Left renal cortex interstitium (tissue), 4 donors: ENCODE measurements around the gene RNF114. TPM values are rescaled to one million over a fixed set of nuclear protein-coding genes. Genes with fewer than 3 reads are reported as not detected.
A peak's percentile ranks its signal among the peaks of the same experiment; 100 is the strongest.

Source experiments
- DNase-seq, 4 donors: peaks; one replicate each; pipeline ENCODE4 v3.0.0-alpha.2; 2013; ENCODE audit warnings: low read depth in 4 of 4, low spot score in 2 of 4, missing footprints in 1 of 4
- polyA plus RNA-seq, 4 donors: library from polyadenylated mRNA; unstranded; fragments of 120-200 nt; gene quantifications; one replicate each; pipeline ENCODE4 v1.2.1, GENCODE V29; 2013; ENCODE audit not compliant: insufficient read length in 4 of 4

RNF114 gene
- polyA plus RNA-seq, 4 donors = 61.8 to 82.3 (median 73.8) TPM

DNA sequence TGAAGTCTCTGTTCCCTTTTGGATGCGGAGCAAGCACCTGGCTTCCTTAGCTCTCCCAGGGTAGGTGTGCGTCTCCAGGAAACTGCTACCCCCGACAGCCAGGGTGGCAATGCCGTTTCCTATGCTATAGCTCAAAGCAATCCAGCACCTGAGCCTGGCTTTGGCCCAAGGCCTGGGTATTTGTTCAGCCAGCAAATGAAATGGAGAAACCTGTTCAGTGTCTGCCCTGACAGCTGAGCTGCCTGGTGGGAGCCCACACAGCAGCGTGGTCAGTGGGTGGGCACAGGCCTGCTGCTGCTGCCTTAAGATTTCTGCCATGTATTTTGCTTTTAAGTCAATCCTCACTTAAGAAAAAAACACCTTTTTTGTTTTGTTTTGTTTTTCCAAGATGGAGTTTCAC is 34.6 kb upstream of the RNF114 start:
- no peak for DNase-seq

DNA sequence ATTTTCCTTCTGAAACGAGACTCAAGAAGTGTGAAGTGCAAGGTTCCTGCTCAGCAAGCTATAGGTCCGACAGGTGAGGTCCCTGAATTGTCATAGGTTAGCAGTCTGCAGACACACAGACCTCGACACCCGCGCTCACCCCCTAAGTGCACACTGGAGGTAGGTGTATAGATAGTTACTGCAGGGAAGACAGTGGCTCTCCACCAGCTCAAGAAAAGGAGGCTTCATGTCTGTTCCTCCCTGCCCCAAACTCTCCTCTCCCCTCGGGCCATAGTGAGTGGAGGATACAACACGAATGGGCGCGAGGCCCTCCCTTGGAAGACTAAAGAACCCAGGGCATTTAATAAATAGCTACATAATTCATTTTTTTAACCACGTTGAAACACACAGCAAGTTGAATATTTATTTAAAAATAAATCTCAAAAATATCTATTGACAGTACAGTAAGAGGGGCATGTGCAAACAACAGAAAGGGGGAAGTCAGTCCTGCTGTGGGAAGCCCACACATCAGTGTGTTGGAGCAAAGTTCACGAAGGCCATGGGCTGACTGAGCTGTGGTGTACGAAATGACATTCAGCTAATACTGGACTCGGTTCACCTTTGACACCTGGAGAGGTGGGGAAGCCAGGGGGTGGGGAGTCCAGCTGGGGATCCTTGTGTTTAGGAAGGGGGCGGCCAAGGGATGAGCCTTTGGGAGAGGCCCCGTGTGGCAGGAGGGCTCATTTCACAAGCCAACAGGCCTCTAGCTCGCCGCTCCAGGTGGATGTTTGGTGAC is 31.6 kb upstream of the RNF114 start:
- no peak for DNase-seq

DNA sequence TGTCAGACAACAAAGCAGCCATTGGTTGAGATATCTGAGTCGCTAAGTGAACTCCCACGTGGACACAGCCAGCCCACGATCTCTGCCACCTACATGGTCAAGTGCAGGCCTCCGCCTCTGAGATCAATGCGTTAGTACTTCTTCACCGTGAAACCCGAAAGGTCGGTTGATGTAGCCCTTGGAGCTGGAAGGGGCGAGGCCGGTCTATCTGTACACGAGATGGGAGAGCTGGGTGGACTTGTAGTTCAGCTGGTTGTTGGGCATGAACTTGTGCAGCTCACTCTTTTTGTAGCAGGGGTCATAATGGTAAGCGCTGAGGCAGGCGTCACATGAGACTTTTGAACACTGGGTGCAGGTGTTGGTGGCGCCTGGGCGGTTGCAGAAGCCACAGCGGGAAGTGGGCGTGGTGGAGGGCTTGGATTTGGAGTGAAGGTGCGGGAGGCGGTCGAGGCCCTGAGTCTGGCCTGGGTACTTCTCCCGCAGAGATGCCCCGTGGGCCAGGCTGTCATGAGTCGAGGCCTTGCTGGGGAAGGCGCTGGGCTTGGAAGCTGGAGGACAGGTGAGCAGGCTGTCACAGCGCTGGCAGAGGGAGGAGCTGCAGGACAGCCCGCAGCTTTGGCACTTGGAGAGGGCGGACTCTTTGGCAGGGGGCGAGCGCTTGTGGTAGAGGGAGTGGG is 30.6 kb upstream of the RNF114 start:
- DNase-seq = no peak

DNA sequence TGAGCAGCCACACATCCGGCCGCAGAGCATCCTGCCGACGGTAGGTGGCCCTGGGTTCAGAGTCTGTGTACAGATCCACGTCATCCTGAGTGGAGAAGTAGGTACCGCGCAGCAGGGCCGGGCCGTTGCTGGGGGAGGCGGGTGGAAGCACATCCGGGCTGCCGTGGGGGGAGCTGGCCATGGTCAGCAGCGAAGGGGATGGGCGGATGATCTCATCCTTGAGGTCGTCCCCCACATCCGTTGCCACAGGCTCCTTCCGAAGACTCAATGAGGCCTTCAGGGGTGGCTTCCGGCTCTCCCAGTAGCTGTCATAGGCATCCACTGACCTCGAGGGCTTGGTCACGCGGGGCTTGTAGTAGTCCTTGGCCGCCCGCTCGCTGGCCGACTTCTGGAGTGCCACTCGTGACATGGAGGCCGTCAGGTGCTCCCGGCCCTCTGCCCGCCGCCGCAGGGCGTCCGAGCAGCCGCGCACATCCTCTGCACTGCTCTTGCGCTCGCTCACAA is 30.0 kb upstream of the RNF114 start:
- DNase-seq = no peak

DNA sequence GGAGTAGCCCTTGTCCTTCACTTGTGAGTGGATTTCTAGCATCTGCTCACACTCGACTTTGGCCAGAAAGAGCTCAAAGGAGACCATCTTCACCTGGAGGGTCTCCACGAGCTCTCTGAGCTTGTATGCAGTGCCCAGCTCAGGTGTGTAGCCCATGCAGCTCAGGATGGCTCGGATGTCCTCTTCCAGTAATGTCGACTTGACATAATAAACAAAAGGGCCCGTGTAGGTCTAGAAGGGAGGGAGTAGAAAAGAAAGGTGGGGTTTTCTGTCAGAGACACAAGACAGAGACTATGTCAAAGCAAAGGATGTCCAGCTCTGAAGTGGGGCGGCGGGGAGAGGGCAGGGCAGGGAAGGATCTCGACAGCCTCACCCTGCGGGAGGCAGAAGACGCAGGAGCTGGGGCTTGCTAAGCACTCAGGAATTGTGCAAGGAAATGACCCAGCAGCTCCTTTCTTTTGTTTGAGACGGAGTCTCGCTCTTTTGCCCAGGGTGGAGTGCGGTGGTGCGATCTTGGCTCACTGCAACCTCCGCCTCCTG is 29.5 kb upstream of the RNF114 start:
- no peak for DNase-seq

DNA sequence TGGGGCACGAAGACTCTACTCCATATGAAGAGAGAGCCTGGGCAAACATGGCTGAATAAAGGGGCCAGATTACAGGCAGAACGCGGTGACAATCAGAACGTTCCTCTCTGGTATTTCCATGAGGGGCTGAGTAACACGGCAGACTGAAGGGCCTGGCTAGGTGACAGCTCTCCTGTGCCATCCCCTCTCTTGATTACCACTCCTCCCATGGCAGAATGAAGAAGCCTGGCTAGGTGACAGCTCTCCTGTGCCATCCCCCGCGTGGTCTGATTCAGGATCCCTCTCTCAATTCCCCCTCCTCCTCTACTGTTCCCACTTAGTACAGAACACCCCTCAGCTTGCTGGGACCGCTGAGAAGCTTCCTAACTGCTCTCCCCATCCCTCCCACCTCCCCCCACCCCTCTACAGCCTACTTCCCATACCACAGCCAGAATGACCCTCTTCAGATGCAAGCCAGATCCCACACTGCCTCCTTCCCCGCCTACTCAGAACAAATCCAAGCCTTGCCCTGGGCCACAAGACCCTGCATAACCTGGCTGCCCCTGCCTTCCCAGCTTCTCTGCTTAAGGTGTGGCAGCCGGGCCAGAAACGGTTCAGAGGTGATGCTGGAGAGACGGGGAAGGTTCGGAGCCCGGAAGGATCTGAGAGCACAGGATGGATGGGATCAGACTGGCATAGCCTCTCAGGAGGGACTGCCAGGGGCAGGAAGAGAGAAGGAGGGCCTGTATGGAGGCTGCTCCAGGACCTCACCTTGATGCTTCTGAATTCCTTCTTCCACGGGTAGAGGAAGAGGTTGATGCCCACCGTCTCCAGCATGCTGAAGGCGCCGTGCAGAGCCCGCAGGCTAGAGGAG is 28.6 kb upstream of the RNF114 start:
- no peak for DNase-seq

DNA sequence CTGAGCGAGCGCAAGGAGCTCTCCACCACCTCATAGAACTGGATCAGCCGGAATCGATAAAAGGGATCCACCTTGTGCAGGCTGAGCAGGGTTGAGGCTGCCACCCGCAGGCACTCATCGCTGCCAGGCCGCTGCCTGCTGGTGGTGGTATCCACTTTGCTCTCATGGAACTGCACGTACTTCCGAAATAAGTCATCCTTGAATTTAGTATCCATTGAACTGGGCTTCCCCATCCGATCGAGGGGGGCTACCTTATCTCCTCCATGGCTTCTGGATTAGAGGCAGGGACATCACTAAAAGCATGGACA is 28.0 kb upstream of the RNF114 start:
- no peak for DNase-seq

DNA sequence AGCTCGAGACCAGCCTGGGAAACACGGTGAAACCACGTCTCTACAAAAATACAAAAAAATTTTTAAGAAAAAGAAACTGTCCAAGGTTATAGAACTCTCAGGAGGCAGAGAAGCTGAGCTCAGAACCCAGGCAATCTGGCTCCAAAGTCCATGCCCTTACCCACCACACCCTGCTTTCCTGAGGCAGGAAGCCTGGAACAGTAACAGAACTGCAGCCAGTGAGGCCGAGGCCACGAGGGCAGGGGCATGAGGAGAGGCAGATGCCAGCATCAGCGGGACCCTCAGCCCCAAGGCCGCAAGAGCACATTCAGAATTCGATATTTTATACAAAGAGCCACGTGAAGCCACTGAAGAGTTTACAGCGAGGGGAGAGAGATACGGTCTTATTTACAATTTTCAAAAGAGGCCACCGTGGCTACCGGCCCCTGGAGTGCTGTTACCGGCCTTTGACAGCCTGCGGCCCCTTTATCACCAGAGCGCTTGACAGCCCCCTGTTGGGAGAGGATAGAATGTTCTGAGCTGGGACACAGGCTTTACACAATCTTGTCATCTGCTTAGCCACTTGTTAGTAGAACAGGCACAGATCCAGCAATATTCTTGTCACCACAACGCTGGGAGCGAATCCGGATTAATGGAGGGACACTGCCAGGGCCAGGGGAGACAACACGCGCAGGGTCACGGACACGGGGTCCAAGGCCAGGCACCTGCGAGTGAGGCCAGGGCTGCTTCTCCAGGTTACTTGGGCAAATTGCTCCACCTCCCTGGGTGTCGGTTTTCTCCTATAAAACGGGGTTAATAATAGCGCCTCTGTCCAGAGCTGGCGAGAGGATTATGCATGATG is 26.5 kb upstream of the RNF114 start:
- no peak for DNase-seq

DNA sequence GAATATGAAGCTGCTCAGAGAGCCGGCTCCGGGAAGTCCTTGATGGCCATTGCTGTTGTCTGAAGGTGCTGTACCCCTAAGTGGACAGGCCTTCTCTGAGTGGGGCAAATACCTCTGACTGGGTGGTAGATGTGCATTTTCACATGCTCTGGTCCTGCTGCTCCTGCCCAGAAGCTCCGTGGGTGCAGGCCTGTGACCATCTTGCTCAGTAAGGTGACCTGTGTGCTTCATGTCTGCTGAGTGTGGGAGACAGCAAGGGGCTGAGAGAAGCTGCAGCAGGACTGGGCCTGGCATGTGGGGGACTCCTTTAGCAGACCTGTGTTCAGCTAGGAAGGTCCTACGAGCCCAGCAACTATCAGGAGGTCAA is 25.9 kb upstream of the RNF114 start:
- DNase-seq = no peak

DNA sequence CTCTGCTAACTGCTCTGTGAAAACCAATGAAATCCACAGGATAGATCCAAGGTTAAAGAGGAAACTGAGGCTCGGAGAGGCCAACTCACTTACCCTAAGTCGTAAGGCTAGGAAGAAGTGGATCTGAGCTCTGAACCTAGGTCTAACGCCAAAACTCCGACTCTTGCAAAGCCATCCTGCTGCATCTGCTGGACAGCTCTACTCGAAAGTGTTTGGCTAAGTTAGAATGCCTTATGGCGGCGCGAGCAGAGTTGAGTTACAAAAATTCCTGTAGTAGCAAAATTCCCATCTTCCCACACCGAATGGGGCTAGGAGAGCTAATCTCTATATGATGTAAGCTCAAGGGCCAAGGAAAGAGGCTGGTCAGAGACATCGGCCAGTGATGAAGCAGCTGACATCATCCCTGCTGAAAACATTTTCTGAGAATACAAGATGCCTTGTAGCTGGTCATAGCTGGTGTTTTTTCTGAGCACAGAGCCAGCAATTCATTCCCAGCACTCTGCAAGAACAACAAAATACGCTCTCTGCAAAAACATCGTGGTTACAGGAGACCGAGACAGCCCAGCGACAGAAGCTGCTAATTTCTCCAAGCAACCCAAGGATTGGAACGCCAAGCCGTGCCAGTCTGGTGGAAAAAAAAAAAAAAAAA is 22.7 kb upstream of the RNF114 start:
- DNase-seq = no peak

DNA sequence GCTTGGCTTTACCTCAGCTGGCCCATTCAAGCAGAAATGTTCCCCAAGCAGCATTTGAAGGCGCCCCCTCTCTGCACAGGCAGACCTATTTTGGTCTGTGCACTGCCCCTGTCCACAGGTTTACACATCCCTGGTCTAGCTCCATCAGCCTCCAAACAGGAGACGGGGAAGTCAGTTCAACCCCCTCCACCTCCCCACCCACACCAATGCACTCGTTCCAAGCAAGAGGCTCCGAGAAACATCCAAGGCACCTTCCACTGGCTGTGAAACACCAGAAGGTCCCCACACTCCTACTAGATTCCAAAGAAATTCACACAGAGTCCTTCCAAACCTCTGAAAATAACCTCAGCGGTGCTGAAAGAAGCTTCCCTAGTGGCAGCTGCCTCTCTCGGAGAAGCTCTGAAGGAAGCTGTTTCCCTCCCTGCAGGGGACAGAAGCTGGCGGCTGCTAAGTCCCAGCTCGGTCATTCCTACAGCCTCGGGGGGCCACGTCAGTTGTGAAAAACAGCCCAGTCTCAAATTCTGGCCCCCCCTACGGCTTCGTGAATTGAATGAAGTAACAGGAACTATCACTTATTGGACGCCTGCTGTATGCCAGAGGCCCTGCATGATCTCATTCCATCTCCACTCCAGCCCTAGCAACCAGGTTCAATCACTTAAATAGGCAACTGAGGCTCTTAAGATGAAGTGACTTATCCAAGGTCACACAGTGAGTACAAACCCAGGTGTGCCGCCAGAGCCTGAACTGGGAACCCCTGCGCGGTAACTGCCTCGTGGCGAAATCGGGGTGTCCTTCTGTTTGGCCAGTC is 21.7 kb upstream of the RNF114 start:
- no peak for DNase-seq

DNA sequence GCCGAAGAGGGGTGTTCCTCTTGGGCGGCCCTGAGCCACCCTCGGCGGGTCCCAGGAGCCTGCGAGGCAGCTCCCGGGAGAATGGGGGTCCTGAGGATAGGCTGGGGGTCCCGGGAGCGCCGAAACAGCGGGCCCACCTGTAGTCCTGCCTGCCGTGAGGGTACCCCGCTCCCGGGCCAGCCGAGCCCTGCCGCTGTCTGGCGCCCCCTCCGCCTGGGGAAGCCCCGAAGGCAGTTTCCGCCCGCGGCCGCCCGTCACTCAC is 21.1 kb upstream of the RNF114 start:
- DNase-seq = no peak

DNA sequence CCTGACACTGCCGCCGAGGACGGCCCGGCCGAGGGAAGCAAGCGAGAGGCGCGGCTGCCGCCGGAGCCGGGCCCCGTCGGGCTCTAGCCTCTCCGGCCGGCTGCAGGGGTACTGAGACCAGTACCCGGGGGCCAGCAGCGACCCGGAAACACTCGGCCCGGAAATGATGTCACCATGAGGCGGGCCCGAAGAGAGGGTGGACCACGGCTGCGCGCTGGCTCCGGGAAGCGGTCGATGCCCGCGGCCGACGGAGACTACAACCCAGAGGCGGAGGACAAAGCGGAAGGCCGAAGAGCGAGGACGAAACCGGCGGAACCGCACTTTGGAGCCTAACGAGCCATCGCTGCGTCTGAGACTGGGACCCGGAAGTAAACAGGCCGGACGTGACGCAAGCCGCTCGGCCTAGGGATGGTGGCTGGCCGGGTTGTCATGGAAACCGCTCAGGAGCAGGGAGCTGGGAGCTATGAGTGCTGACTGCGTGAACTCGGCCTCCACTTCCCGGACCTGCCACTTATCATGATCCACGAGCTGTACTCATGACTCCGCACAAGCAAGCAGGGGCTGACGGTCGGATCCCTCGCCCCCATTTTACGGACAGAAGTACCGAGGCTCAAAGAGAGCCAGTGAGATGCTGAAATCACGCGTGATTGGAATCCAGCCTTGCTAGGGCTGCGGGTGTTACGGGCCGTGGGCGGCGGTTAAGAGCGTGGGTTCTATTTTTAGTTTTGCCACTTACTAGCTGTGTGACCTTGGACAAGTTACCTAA is 20.6 kb upstream of the RNF114 start, which contains the start of gene SPATA2:
TSS of gene SPATA2 (minus strand) at position 150 of the 766 bp plus-strand sequence. CDS start 7,039 bp downstream, outside the sequence.
- peak in 3 of 4 donors; percentile 87 to 94 (median 91) for DNase-seq

DNA sequence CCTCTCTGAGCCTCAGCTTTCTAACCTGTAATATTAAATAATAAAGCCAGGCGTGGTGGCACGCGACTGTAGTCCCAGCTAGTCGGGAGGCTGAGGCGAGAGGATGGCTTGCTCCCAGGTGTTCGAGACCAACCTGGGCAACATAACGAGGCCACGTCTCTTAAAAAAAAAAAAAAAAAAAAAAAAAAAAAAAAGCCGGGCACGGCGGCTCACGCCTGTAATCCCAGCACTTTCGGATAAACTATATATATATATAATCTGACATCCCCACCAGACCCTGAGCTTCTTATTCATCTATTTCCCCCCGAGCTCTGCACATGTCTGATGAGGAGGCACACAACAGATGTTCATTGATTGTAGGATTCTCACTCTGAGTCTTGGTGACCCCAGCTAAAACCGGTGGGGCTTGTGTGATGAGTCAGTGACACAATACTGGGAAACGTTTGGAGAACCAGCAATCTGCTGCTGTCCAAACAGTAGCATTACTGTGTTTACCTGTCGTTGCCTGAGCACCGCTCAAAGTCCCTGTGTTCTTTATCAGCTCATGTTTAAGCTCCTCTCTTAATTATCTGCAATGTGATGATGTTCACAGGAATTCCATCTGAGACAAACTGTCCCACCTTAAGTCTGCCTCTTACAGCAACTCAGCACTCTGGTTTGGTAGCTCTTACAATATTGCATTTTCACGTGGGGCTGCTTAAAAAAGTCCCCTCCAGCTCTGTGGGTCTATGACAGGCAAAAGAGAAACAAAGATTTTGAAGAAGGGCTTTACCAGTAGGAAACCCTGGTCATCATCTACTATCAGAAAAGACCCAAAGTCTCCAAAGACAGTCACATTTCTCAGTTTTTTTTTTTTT is 19.8 kb upstream of the RNF114 start:
- DNase-seq = no peak

DNA sequence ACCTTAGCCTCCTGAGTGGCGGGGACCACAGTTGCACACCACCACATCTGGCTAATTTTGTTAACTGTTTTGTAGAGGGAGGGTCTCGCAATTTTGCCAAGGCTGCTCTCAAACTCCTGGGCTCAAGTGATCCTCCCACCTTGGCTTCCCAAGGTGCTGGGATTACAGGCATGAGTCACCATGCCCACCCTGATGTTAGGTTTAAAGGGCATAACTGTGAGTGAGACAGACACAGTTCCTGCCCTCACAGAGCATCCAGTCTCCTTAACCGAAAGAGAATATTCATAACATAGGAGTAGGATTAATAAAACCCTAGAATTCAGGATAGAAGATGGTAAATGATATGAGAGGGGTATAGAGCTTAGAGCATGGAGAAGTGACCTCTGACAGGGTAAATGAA is 17.8 kb upstream of the RNF114 start:
- DNase-seq = no peak

DNA sequence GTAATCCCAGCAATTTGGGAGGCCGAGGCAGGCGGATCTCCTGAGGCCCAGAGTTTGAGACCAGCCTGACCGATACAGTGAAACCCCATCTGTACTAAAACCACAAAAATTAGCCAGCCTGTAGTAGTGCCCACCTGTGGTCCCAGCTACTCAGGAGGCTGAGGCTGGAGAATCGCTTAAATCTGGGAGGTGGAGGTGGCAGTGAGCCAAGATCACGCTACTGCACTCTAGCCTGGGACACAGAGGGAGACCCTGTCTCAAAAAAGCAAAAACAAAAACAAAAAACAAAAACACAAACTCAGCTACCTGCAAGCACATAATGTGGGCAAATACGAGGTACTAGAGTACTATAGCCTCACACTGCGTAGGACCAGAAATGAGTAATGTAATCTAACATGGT is 17.2 kb upstream of the RNF114 start:
- no peak for DNase-seq

DNA sequence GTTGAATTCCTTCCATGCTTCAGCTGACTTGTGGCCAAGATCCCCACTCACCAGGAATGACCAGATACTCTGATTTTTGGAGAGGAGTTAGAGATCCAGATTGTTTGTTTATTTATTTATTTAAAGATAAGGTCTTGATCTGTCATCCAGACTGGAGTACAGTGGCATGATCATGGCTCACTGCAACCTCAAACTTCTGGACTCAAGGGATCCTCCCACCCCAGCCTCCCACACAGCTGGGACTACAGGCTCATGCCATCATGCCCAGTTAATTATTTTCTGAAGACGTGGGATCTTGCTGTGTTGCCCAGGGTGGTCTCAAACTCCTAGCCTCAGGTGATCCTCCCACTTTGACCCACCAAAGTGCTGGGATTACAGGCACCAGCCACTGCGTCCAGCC is 16.7 kb upstream of the RNF114 start:
- DNase-seq = no peak
